Activated CD4-positive, alpha-beta T cell treated with anti-CD3 and anti-CD28 coated beads, Interleukin-2, amount 10 ng/mL, durations not matched to agents 24 days and 14 days (primary cell): Measurements from ENCODE around the gene HES4. TPM values are rescaled to one million over a fixed set of nuclear protein-coding genes. Genes with fewer than 3 reads are reported as not detected.
A peak's percentile ranks its signal among the peaks of the same experiment; 100 is the strongest.
"Not testable (repeated sequence)": the region's sequence is repeated elsewhere in the genome, so short reads cannot be mapped to it uniquely, and the experiment has no call there.

Experiments used
- DNase-seq: peaks from one replicate; pipeline ENCODE4 v3.0.0; 2022
- H3K27ac Mint-ChIP-seq: one replicate; pipeline ENCODE4 v1.8.0; 2022; ENCODE audit warnings: mild to moderate bottlenecking, mixed read lengths
- H3K27me3 Mint-ChIP-seq: one replicate; pipeline ENCODE4 v1.8.0; 2022; ENCODE audit warnings: mixed read lengths
- H3K36me3 Mint-ChIP-seq: one replicate; pipeline ENCODE4 v1.8.0; 2022; ENCODE audit warnings: low read depth, mild to moderate bottlenecking, mixed read lengths
- H3K4me1 Mint-ChIP-seq: one replicate; pipeline ENCODE4 v1.8.0; 2021; ENCODE audit warnings: mixed read lengths
- H3K4me3 Mint-ChIP-seq: one replicate; pipeline ENCODE4 v1.8.0; 2022; ENCODE audit warnings: mild to moderate bottlenecking, moderate library complexity, mixed read lengths
- H3K9me3 Mint-ChIP-seq: one replicate; pipeline ENCODE4 v1.8.0; 2021; ENCODE audit warnings: mixed read lengths
- intact Hi-C: fragments of 100-400 bp; cut with micrococcal nuclease; formaldehyde crosslinking; loops from one replicate; pipeline ENCODE4 v1.15.1; 2023
- total RNA-seq: library from RNA; stranded (reverse); gene quantifications from 2 replicates; pipeline ENCODE4 v1.2.3, GENCODE V29; 2022

HES4 gene
- total RNA-seq, 1 donor from 2014 or later, result 2.8 TPM

GRCh38 chr1:980602-981395, 19.1 kb downstream of the HES4 start:
- no peaks in the 10 kb centered on the region for H3K9me3 Mint-ChIP-seq
- H3K36me3 Mint-ChIP-seq, result no peaks in the 10 kb centered on the region
- intact Hi-C loops, result no loop called here
- no peak for DNase-seq
- no peak overlapping the region for H3K27ac Mint-ChIP-seq
- peaks cover 10% of the 10 kb centered on the region for H3K27me3 Mint-ChIP-seq
- no peak overlapping the region for H3K4me3 Mint-ChIP-seq
- H3K4me1 Mint-ChIP-seq, result peaks cover 4% of the 10 kb centered on the region

GRCh38 chr1:980137-980571, 19.7 kb downstream of the HES4 start:
- no peak overlapping the region for H3K4me3 Mint-ChIP-seq
- H3K27ac Mint-ChIP-seq, result no peak overlapping the region
- H3K27me3 Mint-ChIP-seq, result peaks cover 8% of the 10 kb centered on the region
- H3K36me3 Mint-ChIP-seq, result no peaks in the 10 kb centered on the region
- DNase-seq, result no peak
- intact Hi-C loops, result no loop called here
- H3K9me3 Mint-ChIP-seq, result no peaks in the 10 kb centered on the region
- H3K4me1 Mint-ChIP-seq, result peaks cover 5% of the 10 kb centered on the region

- peaks cover 5% of the 10 kb centered on the region for H3K4me1 Mint-ChIP-seq
- H3K36me3 Mint-ChIP-seq, result no peaks in the 10 kb centered on the region
- H3K9me3 Mint-ChIP-seq, result no peaks in the 10 kb centered on the region
- peaks cover 6% of the 10 kb centered on the region for H3K27me3 Mint-ChIP-seq
- intact Hi-C loops, result no loop called here
- no peak overlapping the region for H3K27ac Mint-ChIP-seq
- no peak overlapping the region for H3K4me3 Mint-ChIP-seq
- no peak for DNase-seq
Observed at GRCh38 chr1:979744-980072, 20.2 kb downstream of the HES4 start.

DNA sequence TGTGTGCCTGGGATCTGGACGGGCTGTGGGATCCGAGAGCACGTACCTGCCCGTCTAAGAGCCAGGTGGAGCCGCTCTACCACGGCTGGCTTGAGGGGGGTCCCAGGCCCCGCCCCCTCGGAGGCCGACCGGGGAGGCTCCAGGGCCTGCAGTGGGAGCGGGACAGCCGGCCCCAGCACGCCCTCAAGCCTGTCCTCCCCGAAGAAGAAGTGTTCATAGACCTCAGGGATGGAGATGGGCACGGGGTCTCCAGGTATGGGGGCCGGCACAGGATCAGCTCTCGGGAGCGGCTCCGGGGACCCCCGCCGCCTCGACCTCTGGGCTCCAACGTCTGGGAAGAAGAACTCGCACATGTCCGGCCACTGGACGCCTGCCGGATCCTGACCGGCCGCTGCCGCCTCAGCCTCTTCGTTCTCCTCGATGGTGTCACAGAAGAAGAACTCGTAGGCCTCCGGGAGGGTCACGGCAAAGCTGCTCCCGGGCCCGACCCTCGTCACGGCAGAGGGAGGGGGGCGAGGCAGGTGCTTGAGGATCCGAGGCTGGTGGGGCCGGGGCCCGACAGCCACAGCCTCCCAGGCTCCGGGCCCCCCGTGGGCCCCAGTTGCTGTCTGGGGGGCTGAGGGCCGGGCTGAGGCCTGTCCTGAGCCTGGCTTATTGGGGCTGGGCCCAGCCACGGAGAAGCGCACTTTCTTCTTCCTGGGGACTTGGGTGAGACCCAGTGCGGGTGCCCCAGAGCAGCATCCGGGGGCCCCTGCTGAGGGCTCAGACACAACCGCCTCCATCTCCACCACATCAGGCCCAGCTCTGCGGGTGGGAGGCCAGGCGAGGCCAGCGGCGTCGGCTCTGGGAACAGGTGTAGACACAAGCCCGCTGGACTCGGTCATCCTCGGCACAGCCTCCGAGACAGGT, 20.8 kb downstream of the HES4 start:
- intact Hi-C loops, result no loop called here
- peaks cover 6% of the 10 kb centered on the region for H3K27me3 Mint-ChIP-seq

DNA sequence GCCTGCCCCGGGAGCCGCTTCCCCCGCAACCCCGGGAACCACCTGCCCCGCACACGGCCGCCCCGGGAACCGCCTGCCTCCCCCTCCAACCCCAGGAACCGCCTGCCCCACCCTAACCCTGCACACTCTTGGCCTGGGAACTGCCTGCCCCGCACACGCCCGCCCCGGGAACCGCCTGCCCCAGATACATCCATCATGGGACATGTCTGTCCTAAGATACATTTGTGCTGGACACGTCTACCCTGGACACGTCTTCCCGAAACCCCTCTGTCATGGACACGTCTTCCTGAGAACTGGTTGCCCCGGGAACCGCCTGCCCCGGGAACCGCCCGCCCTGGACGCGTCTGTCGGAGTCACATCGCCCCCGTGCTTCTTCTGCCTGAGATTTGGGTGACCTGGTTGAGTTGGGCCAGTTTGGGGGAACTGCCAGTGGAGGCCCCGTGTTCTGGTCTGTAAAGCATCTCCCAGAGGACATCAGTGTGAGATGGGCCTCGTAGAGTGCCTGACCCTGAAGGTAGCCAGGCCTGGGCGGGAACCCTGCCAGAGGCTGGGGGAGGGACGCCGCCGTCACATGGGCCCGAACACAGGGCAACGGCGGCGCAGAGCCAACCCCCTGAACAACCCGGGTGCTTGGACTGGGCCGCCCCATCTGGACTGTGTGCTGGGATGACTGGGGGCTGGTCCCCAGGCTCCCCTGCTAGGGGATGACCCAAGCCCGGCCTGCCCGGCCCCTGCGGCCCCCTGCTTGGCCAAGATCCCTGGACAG, 21.6 kb downstream of the HES4 start:
- Mint-ChIP-seq H3K9me3 (no peaks in the 10 kb centered on the region), H3K36me3 (no peaks in the 10 kb centered on the region), H3K27me3 (peaks cover 6% of the 10 kb centered on the region), H3K4me3 (peak overlapping the region; percentile 35), H3K27ac (peak overlapping the region; percentile 60), H3K4me1 (peaks cover 5% of the 10 kb centered on the region)
- no peak for DNase-seq
- intact Hi-C loops, result no loop called here

More for the DNA sequence above, 20.8 kb downstream of the HES4 start:
- no peaks in the 10 kb centered on the region for H3K36me3 Mint-ChIP-seq
- no peak for DNase-seq
- H3K27ac Mint-ChIP-seq, result no peak overlapping the region
- H3K4me3 Mint-ChIP-seq, result no peak overlapping the region
- no peaks in the 10 kb centered on the region for H3K9me3 Mint-ChIP-seq
- peaks cover 5% of the 10 kb centered on the region for H3K4me1 Mint-ChIP-seq

DNA sequence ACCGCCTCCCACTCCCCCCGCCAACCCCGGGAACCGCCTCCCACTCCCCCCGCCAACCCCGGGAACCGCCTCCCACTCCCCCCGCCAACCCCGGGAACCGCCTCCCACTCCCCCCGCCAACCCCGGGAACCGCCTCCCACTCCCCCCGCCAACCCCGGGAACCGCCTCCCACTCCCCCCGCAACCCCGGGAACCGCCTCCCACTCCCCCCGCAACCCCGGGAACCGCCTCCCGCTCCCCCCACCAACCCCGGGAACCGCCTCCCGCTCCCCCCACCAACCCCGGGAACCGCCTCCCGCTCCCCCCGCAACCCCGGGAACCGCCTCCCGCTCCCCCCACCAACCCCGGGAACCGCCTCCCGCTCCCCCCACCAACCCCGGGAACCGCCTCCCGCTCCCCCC, 23.1 kb downstream of the HES4 start:
- not testable (repeated sequence) for H3K9me3 Mint-ChIP-seq, H3K27me3 Mint-ChIP-seq, DNase-seq, H3K4me1 Mint-ChIP-seq, H3K4me3 Mint-ChIP-seq, H3K36me3 Mint-ChIP-seq, H3K27ac Mint-ChIP-seq
- intact Hi-C loops, result loop anchor here (1.0 kb wide), 1 partner anchor 72 kb away; no protein-coding TSS in a partner anchor

GRCh38 chr1:975896-976683, 23.8 kb downstream of the HES4 start:
- H3K27ac Mint-ChIP-seq, result no peak overlapping the region
- peaks cover 6% of the 10 kb centered on the region for H3K27me3 Mint-ChIP-seq
- H3K4me1 Mint-ChIP-seq, result peaks cover 5% of the 10 kb centered on the region
- DNase-seq, result peak; percentile 91
- H3K9me3 Mint-ChIP-seq, result no peaks in the 10 kb centered on the region
- no peaks in the 10 kb centered on the region for H3K36me3 Mint-ChIP-seq
- no peak overlapping the region for H3K4me3 Mint-ChIP-seq
- intact Hi-C loops, result loop anchor here (1.0 kb wide), 1 partner anchor 72 kb away; no protein-coding TSS in a partner anchor

- intact Hi-C loops, result no loop called here
- H3K27ac Mint-ChIP-seq, result no peak overlapping the region
Observed at GRCh38 chr1:975365-975764, 24.5 kb downstream of the HES4 start.

GRCh38 chr1:974687-975328, 25.1 kb downstream of the HES4 start:
- no peaks in the 10 kb centered on the region for H3K36me3 Mint-ChIP-seq
- intact Hi-C loops, result no loop called here
- H3K27me3 Mint-ChIP-seq, result peaks cover 6% of the 10 kb centered on the region
- H3K4me3 Mint-ChIP-seq, result no peak overlapping the region
- DNase-seq, result no peak
- no peak overlapping the region for H3K27ac Mint-ChIP-seq
- H3K4me1 Mint-ChIP-seq, result peaks cover 5% of the 10 kb centered on the region
- H3K9me3 Mint-ChIP-seq, result no peaks in the 10 kb centered on the region

More at GRCh38 chr1:975365-975764, 24.5 kb downstream of the HES4 start:
- Mint-ChIP-seq H3K36me3 (no peaks in the 10 kb centered on the region), H3K4me3 (no peak overlapping the region), H3K4me1 (peaks cover 5% of the 10 kb centered on the region), H3K9me3 (no peaks in the 10 kb centered on the region), H3K27me3 (peaks cover 6% of the 10 kb centered on the region)
- no peak for DNase-seq

- DNase-seq, result no peak
Observed at GRCh38 chr1:974293-974640, 25.6 kb downstream of the HES4 start.

DNA sequence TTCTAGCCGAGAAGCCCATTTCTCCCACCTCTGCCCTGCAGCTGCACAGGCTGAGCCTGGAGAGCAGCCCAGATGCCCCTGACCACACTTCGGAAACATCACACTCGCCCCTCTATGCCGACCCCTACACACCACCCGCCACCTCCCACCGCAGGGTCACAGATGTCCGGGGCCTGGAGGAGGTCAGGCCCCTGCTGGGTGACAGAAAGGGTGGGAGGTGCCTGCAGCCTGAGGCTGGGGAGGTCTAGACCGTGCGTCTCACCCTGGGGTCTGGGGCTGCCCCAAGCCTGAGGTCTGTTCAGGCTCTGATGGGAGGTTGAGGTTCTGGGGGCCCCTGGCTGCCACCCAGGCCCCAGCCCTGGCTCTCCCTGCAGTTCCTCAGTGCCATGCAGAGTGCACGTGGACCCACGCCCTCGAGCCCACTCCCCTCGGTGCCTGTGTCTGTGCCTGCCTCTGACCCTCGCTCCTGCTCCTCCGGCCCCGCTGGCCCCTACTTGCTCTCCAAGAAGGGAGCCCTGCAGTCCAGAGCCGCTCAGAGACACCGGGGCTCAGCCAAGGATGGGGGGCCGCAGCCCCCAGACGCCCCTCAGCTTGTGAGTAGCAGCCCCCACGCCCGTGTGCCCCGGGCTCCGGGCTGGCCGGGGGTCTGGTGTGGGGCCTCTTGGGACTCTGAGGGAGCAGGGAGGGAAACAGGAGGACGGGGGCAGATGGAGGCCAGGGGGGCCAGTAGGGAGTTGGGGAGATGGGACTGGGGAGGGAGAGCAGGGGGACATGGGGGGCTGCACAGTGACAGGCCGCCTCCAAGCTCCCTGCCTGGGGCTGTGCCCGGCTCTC, 26.2 kb downstream of the HES4 start:
- peaks cover 5% of the 10 kb centered on the region for H3K4me1 Mint-ChIP-seq
- H3K27me3 Mint-ChIP-seq, result peaks cover 12% of the 10 kb centered on the region
- no peak overlapping the region for H3K27ac Mint-ChIP-seq
- H3K36me3 Mint-ChIP-seq, result no peaks in the 10 kb centered on the region
- H3K9me3 Mint-ChIP-seq, result no peaks in the 10 kb centered on the region
- intact Hi-C loops, result no loop called here
- no peak overlapping the region for H3K4me3 Mint-ChIP-seq
- no peak for DNase-seq

More at GRCh38 chr1:974293-974640, 25.6 kb downstream of the HES4 start:
- peaks cover 5% of the 10 kb centered on the region for H3K4me1 Mint-ChIP-seq
- no peak overlapping the region for H3K4me3 Mint-ChIP-seq
- H3K36me3 Mint-ChIP-seq, result no peaks in the 10 kb centered on the region
- no peaks in the 10 kb centered on the region for H3K9me3 Mint-ChIP-seq
- H3K27me3 Mint-ChIP-seq, result peaks cover 9% of the 10 kb centered on the region
- H3K27ac Mint-ChIP-seq, result no peak overlapping the region
- intact Hi-C loops, result no loop called here

GRCh38 chr1:972726-973458, 27.0 kb downstream of the HES4 start:
- no peaks in the 10 kb centered on the region for H3K9me3 Mint-ChIP-seq
- H3K4me1 Mint-ChIP-seq, result peaks cover 6% of the 10 kb centered on the region
- intact Hi-C loops, result no loop called here
- DNase-seq, result no peak
- H3K27me3 Mint-ChIP-seq, result peaks cover 13% of the 10 kb centered on the region
- H3K27ac Mint-ChIP-seq, result no peak overlapping the region
- no peak overlapping the region for H3K4me3 Mint-ChIP-seq
- H3K36me3 Mint-ChIP-seq, result no peaks in the 10 kb centered on the region
